PC-3 (cell line): Measurements from ENCODE around the gene ARHGEF39. TPM values are rescaled to one million over a fixed set of nuclear protein-coding genes. Genes with fewer than 3 reads are reported as not detected.

Source experiments
- ATAC-seq: fragments of 200-7000 bp; cut with Tn5 transposase; 2 replicates; pipeline ENCODE4 v1.9.1; 2020; ENCODE audit warnings: mild to moderate bottlenecking, moderate library complexity
- BruUV-seq: library from RNA; stranded (reverse); fragments of 400-500 nt; replicated peaks from 2 replicates; lab custom pipeline; 2021; lab: Mats Ljungman, UMichigan
- CTCF ChIA-PET: fragments of 300-600 bp; sonication (Branson Sonifier 250); formaldehyde crosslinking; loops from one replicate; lab custom pipeline; 2022; ENCODE audit warnings: antibody characterized with exemption; lab: Charles Lee
- POLR2A ChIA-PET: fragments of 300-600 bp; sonication (Branson Sonifier 250); formaldehyde crosslinking; loops from one replicate; lab custom pipeline; 2022; ENCODE audit warnings: antibody characterized with exemption; ENCODE audit not compliant: unreplicated experiment; lab: Charles Lee
- DNase-seq: peaks from one replicate; pipeline ENCODE4 v3.0.0-alpha.2; 2015
- H2AFZ ChIP-seq: fragments of 300-600 bp; sonication (generic); 2 replicates; pipeline ENCODE4 v1.6.0; 2016; ENCODE audit warnings: antibody characterized with exemption, low read length
- H3F3A ChIP-seq: fragments of 300-600 bp; sonication (generic); one replicate; pipeline ENCODE4 v1.6.0; 2017; ENCODE audit warnings: antibody characterized with exemption, low read length, control low read depth, mild to moderate bottlenecking; ENCODE audit not compliant: unreplicated experiment
- H3K27ac ChIP-seq: fragments of 300-600 bp; sonication (generic); 2 replicates; pipeline ENCODE4 v1.5.1; 2016; ENCODE audit warnings: mild to moderate bottlenecking, low read length
- H3K27me3 ChIP-seq: fragments of 300-600 bp; sonication (generic); 2 replicates; pipeline ENCODE4 v1.6.1; 2016; ENCODE audit warnings: low read length, mixed read lengths
- H3K36me3 ChIP-seq: fragments of 300-600 bp; sonication (generic); 2 replicates; pipeline ENCODE4 v1.6.1; 2016; ENCODE audit warnings: low read depth, mixed run types, low read length, mixed read lengths
- H3K4me1 ChIP-seq: fragments of 300-600 bp; sonication (generic); 2 replicates; pipeline ENCODE4 v1.5.1; 2016; ENCODE audit warnings: low read length; ENCODE audit not compliant: insufficient read depth
- H3K4me2 ChIP-seq: fragments of 300-600 bp; sonication (generic); 2 replicates; pipeline ENCODE4 v1.6.0; 2016; ENCODE audit warnings: low read length
- H3K4me3 ChIP-seq: fragments of 300-600 bp; sonication (generic); 2 replicates; pipeline ENCODE4 v1.5.1; 2016; ENCODE audit warnings: mild to moderate bottlenecking, low read length, mixed read lengths
- H3K79me2 ChIP-seq: fragments of 300-600 bp; sonication (generic); 2 replicates; pipeline ENCODE4 v1.6.1; 2017; ENCODE audit warnings: low read length, mixed read lengths
- H3K9ac ChIP-seq: fragments of 300-600 bp; sonication (generic); 2 replicates; pipeline ENCODE4 v1.6.0; 2016; ENCODE audit warnings: mild to moderate bottlenecking, low read length
- H3K9me2 ChIP-seq: fragments of 300-600 bp; sonication (generic); replicated peaks from 2 replicates; pipeline ENCODE4 v1.6.1; 2016; ENCODE audit warnings: mixed run types, low read length, mixed read lengths
- H3K9me3 ChIP-seq: fragments of 300-600 bp; sonication (generic); 2 replicates; pipeline ENCODE4 v1.6.1; 2016; ENCODE audit warnings: low read length, mixed read lengths
- H4K20me1 ChIP-seq: fragments of 300-600 bp; sonication (generic); 2 replicates; pipeline ENCODE4 v1.6.1; 2016; ENCODE audit warnings: low read length, mixed read lengths
- CTCF ChIP-seq: fragments of 300-600 bp; sonication (generic); conservative IDR thresholded peaks from 2 replicates; pipeline ENCODE4 v1.5.1; 2017; ENCODE audit warnings: antibody characterized with exemption, low read depth, mild to moderate bottlenecking, low read length
- EZH2 ChIP-seq: fragments of 300-600 bp; sonication (generic); IDR thresholded peaks from one replicate; pipeline ENCODE4 v1.6.1; 2017; ENCODE audit warnings: antibody characterized with exemption, mild to moderate bottlenecking, low read length; ENCODE audit not compliant: unreplicated experiment
- EZH2phosphoT487 ChIP-seq: fragments of 300-600 bp; sonication (generic); IDR thresholded peaks from 2 replicates; pipeline ENCODE4 v1.6.1; 2018; ENCODE audit warnings: mild to moderate bottlenecking, antibody characterized with exemption, low read length, borderline replicate concordance
- intact Hi-C: fragments of 100-400 bp; cut with micrococcal nuclease; formaldehyde crosslinking; loops from 2 replicates; pipeline ENCODE4 v1.9.0; 2023
- total RNA-seq: library from RNA; depleted of rRNA; stranded (reverse); fragments of >200 nt; gene quantifications from 2 replicates; pipeline ENCODE4 v1.2.3, GENCODE V29; 2014

The ARHGEF39 gene
- total RNA-seq, 1 experiment from 2014 or later = 2.6 TPM

GRCh38 chr9:35679766-35680330 lies 14.9 kb upstream of the ARHGEF39 start:
- Histone ChIP-seq H3K4me1 (no peaks in the 10 kb centered on the region), H3K79me2 (no peaks in the 10 kb centered on the region), H3K9me3 (no peaks in the 10 kb centered on the region), H3K27ac (no peak overlapping the region), H3K36me3 (no peaks in the 10 kb centered on the region), H3K4me2 (no peak overlapping the region), H3K9me2 (no peaks in the 10 kb centered on the region), H3F3A (no peaks in the 10 kb centered on the region), H3K27me3 (no peaks in the 10 kb centered on the region), H4K20me1 (no peaks in the 10 kb centered on the region), H2AFZ (no peak overlapping the region), H3K4me3 (no peak overlapping the region), H3K9ac (no peak overlapping the region)
- BruUV-seq = no TSS peak
- DNase-seq (no peak), ATAC-seq (no peak)
- ChIA-PET POLR2A (no interaction called here), CTCF (no interaction called here)
- intact Hi-C loops = no loop called here
- TF ChIP-seq CTCF = no peak
- no peak for TF ChIP-seq EZH2
- no peak for TF ChIP-seq EZH2phosphoT487

- TF ChIP-seq CTCF (no peak), EZH2phosphoT487 (no peak), EZH2 (no peak)
- Histone ChIP-seq H3K27me3 (no peaks in the 10 kb centered on the region), H3K9ac (no peak overlapping the region), H2AFZ (no peak overlapping the region), H3K4me2 (no peak overlapping the region), H4K20me1 (no peaks in the 10 kb centered on the region), H3K9me3 (no peaks in the 10 kb centered on the region), H3K36me3 (no peaks in the 10 kb centered on the region), H3K4me1 (no peaks in the 10 kb centered on the region), H3K9me2 (no peaks in the 10 kb centered on the region), H3K4me3 (no peak overlapping the region), H3K27ac (no peak overlapping the region), H3K79me2 (no peaks in the 10 kb centered on the region), H3F3A (no peaks in the 10 kb centered on the region)
- no peak for DNase-seq
- BruUV-seq = no TSS peak
- ChIA-PET POLR2A (no interaction called here), CTCF (no interaction called here)
- no peak for ATAC-seq
- intact Hi-C loops = no loop called here
These were observed 14.1 kb upstream of the ARHGEF39 start for GRCh38 chr9:35679091-35679490.

- peaks cover 6% of the 10 kb centered on the region; the same call in 1 of the 2 replicates for H3K4me1 ChIP-seq
- H3K9ac ChIP-seq = no peak overlapping the region
- H3K9me3 ChIP-seq = no peaks in the 10 kb centered on the region
- no peaks in the 10 kb centered on the region for H3K79me2 ChIP-seq
- POLR2A ChIA-PET = no interaction called here
- H3K9me2 ChIP-seq = no peaks in the 10 kb centered on the region
- H3F3A ChIP-seq = no peaks in the 10 kb centered on the region
- H2AFZ ChIP-seq = no peak overlapping the region
- TF ChIP-seq EZH2 (no peak), EZH2phosphoT487 (no peak), CTCF (no peak)
- no peaks in the 10 kb centered on the region for H3K27me3 ChIP-seq
- DNase-seq = no peak
- H3K36me3 ChIP-seq = no peaks in the 10 kb centered on the region
- no peaks in the 10 kb centered on the region for H4K20me1 ChIP-seq
- no peak overlapping the region for H3K27ac ChIP-seq
- BruUV-seq = no TSS peak
- peak; percentile 35; the same call in 1 of the 2 replicates for ATAC-seq
- H3K4me2 ChIP-seq = no peak overlapping the region
- CTCF ChIA-PET = interaction anchor here (0.6 kb wide), 1 partner anchor 1649 kb away, joined by 3 read pairs; no protein-coding TSS in a partner anchor
- H3K4me3 ChIP-seq = no peak overlapping the region
- intact Hi-C loops = no loop called here
These were observed 10.9 kb upstream of the ARHGEF39 start for GRCh38 chr9:35675732-35676392.
